ENCODE results near the gene EPHB6.

The EPHB6 gene

GRCh38 chr7:142871260-142872105 is 16.6 kb downstream of the EPHB6 start:
- no peak overlapping the region for H3K27ac ChIP-seq
- TF ChIP-seq CTCF (conservative IDR thresholded peaks at IDR 0.05), result no peak

DNA sequence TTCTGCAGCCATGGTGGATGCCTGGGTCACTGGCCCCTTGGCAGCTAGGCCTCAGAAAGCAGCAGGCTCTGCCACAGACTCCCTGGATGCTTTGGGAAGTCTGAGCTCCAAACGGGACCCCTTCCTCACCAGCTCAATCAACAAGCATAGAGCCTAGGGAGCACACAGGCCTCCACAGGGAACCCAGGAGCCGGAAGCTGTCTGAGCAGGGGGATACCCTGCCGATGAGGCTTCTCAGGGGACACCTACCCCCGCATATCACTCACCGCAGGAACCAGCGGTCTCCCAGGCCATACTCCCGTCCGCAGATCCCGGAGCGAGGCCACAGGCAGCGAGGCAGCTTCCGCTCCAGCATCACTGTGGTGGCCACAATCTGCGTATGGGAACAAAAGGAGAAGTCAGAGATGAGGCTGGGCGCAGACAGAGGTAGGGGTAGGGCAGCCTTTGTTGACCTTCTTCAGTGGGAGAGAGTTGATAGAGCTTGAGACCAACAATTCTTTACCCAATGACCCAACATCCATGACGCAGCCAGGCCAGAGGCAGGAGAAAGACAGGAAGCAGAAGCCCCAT is 17.3 kb downstream of the EPHB6 start:
- no peak overlapping the region for H3K27ac ChIP-seq
- no peak for TF ChIP-seq CTCF (conservative IDR thresholded peaks at IDR 0.05)

DNA sequence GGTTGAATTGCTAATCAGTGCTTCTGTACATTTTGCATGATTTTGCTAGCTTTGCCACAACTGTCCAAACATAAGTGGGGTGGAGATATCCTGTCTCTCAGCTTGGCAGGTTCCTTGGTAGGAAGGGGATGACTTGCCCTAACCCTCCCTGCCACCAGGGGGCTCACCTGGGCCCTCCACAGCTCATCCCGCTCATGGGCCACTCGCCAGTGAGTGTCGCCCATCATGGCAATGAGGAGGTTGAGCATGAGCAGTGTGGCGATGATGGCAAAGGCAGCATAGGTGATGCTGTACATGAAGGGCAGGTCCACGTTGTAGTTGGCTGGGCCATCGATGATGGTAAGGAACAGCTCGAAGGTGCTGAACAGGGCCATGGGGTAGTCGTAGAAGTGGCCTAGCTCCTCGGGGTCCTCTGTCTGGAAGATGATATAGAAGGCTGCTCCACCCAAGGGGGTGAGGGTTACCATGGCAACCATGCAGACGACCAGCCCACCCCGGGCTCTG is 18.5 kb downstream of the EPHB6 start:
- peak; percentile 75 for TF ChIP-seq CTCF (conservative IDR thresholded peaks at IDR 0.05)
- no peak overlapping the region for H3K27ac ChIP-seq

GRCh38 chr7:142873871-142874270 is 19.0 kb downstream of the EPHB6 start:
- H3K27ac ChIP-seq, result no peak overlapping the region
- TF ChIP-seq CTCF (conservative IDR thresholded peaks at IDR 0.05), result no peak

DNA sequence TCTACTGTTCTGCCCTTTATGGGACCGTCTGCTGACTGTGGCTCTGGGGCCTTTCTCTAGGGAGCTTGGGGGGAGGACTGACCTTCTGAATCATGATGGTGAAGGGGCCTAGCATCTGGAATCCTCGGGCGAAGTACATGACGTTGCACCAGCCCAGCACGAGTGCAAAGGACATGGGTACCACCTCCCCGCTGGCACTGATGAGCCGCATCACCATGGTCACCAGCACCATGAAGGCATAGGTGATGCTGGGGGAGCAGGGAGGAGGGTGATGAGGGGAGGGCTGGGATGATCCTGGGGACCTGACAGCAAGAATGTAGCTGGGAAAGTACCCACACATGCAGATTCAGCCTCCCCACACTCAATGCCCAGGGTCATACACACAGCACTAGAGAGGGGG is 19.5 kb downstream of the EPHB6 start:
- no peak overlapping the region for H3K27ac ChIP-seq
- TF ChIP-seq CTCF (conservative IDR thresholded peaks at IDR 0.05), result no peak

DNA sequence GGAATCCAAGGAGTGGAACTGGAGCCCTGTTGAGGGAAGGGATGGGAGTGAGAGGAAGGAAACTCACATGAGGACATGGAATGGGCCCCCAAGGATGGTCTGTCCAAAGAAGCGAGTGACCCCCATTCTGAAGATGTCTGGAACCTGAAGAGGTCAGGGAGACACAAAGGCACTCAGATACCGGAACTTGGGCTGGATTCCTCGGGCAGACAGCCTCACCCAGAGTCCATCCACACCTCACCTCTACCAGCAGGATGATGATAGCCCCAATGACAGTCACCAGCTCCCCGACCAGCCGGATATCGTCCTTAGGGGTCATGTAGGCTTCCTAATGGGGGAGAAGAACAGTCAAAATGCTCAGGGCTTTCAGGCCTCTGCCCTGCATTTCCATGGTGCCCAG is 20.0 kb downstream of the EPHB6 start:
- no peak overlapping the region for H3K27ac ChIP-seq
- TF ChIP-seq CTCF (conservative IDR thresholded peaks at IDR 0.05), result no peak

GRCh38 chr7:142875456-142875855 is 20.6 kb downstream of the EPHB6 start:
- TF ChIP-seq CTCF (conservative IDR thresholded peaks at IDR 0.05), result no peak
- no peak overlapping the region for H3K27ac ChIP-seq
